ENCODE data around the gene THAP11. TPM values are rescaled to one million over a fixed set of nuclear protein-coding genes. Genes with fewer than 3 reads are reported as not detected.

Gene THAP11
- total and polyA plus RNA-seq, 2 of the 13 experiments (the other 11 are each of a cell fraction or from before 2014, with no cell fraction given): 44.2 to 53.4 TPM

DNA sequence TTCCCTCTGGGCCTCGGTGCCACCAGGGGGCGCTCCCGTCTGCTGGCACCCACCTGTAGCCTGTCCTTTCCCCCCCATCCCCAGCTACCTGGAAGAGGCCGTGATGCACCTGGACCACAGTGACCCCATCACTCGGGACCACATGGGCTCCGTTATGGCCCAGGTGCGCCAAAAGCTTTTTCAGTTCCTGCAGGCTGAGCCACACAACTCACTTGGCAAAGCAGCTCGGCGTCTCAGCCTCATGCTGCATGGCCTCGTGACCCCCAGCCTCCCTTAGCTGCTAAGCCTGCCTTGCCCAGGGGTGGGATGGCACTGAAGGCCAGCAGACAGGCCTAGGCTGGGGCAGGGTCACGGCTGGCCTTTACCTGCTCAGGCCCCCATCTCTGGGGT, 41.7 kb downstream of the THAP11 start (continued):
- TF ChIP-seq, protein P1, sequence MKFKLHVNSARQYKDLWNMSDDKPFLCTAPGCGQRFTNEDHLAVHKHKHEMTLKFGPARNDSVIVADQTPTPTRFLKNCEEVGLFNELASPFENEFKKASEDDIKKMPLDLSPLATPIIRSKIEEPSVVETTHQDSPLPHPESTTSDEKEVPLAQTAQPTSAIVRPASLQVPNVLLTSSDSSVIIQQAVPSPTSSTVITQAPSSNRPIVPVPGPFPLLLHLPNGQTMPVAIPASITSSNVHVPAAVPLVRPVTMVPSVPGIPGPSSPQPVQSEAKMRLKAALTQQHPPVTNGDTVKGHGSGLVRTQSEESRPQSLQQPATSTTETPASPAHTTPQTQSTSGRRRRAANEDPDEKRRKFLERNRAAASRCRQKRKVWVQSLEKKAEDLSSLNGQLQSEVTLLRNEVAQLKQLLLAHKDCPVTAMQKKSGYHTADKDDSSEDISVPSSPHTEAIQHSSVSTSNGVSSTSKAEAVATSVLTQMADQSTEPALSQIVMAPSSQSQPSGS (CRISPR knock-in tag; IDR thresholded peaks at IDR 0.05): peak; percentile 56; the same call in 1 of the 2 replicates
- TF ChIP-seq ISX (CRISPR knock-in tag; conservative IDR thresholded peaks at IDR 0.05) (no peak), NFKB2 (CRISPR knock-in tag; IDR thresholded peaks at IDR 0.05; ENCODE audit: borderline replicate concordance) (peak; percentile 61; the same call in 1 of the 2 replicates)

DNA sequence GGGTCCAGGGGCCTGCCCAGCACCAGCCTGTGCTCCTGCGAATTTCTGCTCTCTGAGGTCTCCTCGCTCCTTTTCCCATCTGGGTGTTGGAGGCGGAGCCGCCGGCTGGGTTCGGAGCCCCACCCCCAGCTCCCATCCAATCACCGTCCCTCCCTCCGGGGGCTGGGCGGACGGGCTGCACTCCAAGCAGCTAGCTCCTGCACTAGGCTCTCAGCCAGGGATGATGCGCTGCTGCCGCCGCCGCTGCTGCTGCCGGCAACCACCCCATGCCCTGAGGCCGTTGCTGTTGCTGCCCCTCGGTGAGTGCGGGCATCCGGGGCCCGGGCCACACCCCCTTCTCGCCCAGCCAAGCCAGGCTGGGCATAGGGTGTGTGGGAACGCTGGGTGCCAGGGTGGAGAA, 42.6 kb downstream of the THAP11 start, which contains the start of gene NRN1L:
Gene NRN1L (plus strand): TSS at position 202 of the 400 bp plus-strand sequence. CDS start 19 bp downstream, at position 221.
- Histone ChIP-seq H3K4me1 (ENCODE audit: insufficient read depth, low read length) (peaks cover 31% of the 10 kb centered on the region), H3K27me3 (ENCODE audit: control insufficient read depth in 1 of 2, insufficient read depth in 2 of 2, low read length in 2 of 2) (no peaks in the 10 kb centered on the region), H3K4me2 (ENCODE audit: low read depth, low read length) (no peak within 1 kb of the TSS), H3K9ac (ENCODE audit: insufficient read depth, low read depth, low read length) (no peak within 1 kb of the TSS), H3K4me3 (replicated peaks in 1 of 3; ENCODE audit: insufficient read depth in 1 of 3, low read depth in 2 of 3, low read length in 3 of 3) (no peak within 1 kb of the TSS), H3K36me3 (replicated peaks in 1 of 2; ENCODE audit: control insufficient read depth in 1 of 2, insufficient read depth in 2 of 2, low read length in 2 of 2) (peaks cover 33 to 58% of the 10 kb centered on the region in 2 experiments), H4K20me1 (ENCODE audit: insufficient read depth, low read length) (no peaks in the 10 kb centered on the region), H3K9me3 (ENCODE audit: low read length) (no peaks in the 10 kb centered on the region), H2AFZ (ENCODE audit: low read length) (no peak within 1 kb of the TSS), H3K79me2 (ENCODE audit: insufficient read depth, low read length) (no peaks in the 10 kb centered on the region), H3K27ac (ENCODE audit: extremely low read length, insufficient read depth, low read length) (peak within 1 kb of the TSS; percentile 36)
- 99% methylated on average over 20 of the region's 22 CpGs for WGBS (ENCODE audit: low lambda C conversion rate)
- intact Hi-C loops (cut with micrococcal nuclease; ENCODE audit: unreplicated experiment): loop anchor here (5.0 kb wide), 1 partner anchor 158 kb away; no protein-coding TSS in a partner anchor
- in situ Hi-C loops (cut with HindIII; ENCODE audit: extremely low pct_ligation_motif_present, low pct_unique_long_range_greater_than_20kb): loop anchor here (5.0 to 10.0 kb wide), 2 partner anchors 43 to 160 kb away; no protein-coding TSS in a partner anchor
- DNase-seq (ENCODE audit: low spot score) (no peak), FAIRE-seq (no peak), ATAC-seq (no peak)
- CTCF ChIA-PET (ENCODE audit: low intra/inter-chr PET ratio, low total read pairs): interaction anchor here (1.4 to 5.3 kb wide), 4 partner anchors 43 to 212 kb away, joined by 4 to 63 read pairs (median 11); no protein-coding TSS in a partner anchor
- TF ChIP-seq AGO2 (optimal IDR thresholded peaks at IDR 0.05; ENCODE audit: low read depth, low read length) (peak; percentile 92), NFYB (CRISPR knock-in tag; IDR thresholded peaks at IDR 0.05) (peak; percentile 33; the same call in 1 of the 2 replicates), AHR (CRISPR knock-in tag; IDR thresholded peaks at IDR 0.05) (no peak), ZNF768 (CRISPR knock-in tag; IDR thresholded peaks at IDR 0.05) (peak; percentile 42; the same call in 1 of the 2 replicates), ZNF703 (CRISPR knock-in tag; IDR thresholded peaks at IDR 0.05; ENCODE audit: borderline replicate concordance) (no peak), SRSF4 (IDR thresholded peaks at IDR 0.05; ENCODE audit: low read depth, low read length, poor library complexity, severe bottlenecking) (no peak), HNRNPLL (IDR thresholded peaks at IDR 0.05; ENCODE audit: low read depth, low read length, poor library complexity, severe bottlenecking) (peak; percentile 33), RBM22 (optimal IDR thresholded peaks at IDR 0.05; ENCODE audit: low read length) (peak; percentile 31), CHD4 (IDR thresholded peaks at IDR 0.05; ENCODE audit: borderline replicate concordance, low read length) (no peak), RBFOX2 (IDR thresholded peaks at IDR 0.05; ENCODE audit: low read depth, low read length) (peak; percentile 59), NCOA5 (CRISPR knock-in tag; IDR thresholded peaks at IDR 0.05) (no peak), TBX3 (IDR thresholded peaks at IDR 0.05; ENCODE audit: borderline replicate concordance) (no peak)
- TF ChIP-seq, protein P2, sequence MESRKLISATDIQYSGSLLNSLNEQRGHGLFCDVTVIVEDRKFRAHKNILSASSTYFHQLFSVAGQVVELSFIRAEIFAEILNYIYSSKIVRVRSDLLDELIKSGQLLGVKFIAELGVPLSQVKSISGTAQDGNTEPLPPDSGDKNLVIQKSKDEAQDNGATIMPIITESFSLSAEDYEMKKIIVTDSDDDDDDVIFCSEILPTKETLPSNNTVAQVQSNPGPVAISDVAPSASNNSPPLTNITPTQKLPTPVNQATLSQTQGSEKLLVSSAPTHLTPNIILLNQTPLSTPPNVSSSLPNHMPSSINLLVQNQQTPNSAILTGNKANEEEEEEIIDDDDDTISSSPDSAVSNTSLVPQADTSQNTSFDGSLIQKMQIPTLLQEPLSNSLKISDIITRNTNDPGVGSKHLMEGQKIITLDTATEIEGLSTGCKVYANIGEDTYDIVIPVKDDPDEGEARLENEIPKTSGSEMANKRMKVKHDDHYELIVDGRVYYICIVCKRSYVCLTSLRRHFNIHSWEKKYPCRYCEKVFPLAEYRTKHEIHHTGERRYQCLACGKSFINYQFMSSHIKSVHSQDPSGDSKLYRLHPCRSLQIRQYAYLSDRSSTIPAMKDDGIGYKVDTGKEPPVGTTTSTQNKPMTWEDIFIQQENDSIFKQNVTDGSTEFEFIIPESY (CRISPR knock-in tag; IDR thresholded peaks at IDR 0.05): peak; percentile 43; the same call in 1 of the 2 replicates
- BruUV-seq (replicated peaks): no TSS peak
- POLR2A ChIA-PET: interaction anchor here (1.2 to 3.3 kb wide), 5 partner anchors 8 to 82 kb away, joined by 3 to 22 read pairs (median 9); partner anchors contain the start of genes LCAT, PSKH1 and PSMB10

Data from HepG2 (cell line).